RWPE2 (cell line): ENCODE data around the gene PID1.
A peak's percentile ranks its signal among the peaks of the same experiment; 100 is the strongest.

Experiments used
- ATAC-seq: fragments of 200-7000 bp; cut with Tn5 transposase; 3 replicates; pipeline ENCODE4 v1.9.1; 2021; ENCODE audit warnings: low read depth
- DNase-seq: peaks from one replicate; pipeline ENCODE4 v3.0.0-alpha.2; 2020; ENCODE audit warnings: low spot score
- H3K27ac ChIP-seq: fragments of 450-650 bp; 2 replicates; pipeline ENCODE4 v1.5.1; 2017; ENCODE audit warnings: mild to moderate bottlenecking; ENCODE audit not compliant: poor library complexity, severe bottlenecking
- H3K27me3 ChIP-seq: fragments of 250-450 bp; sonication (Bioruptor Pico); 2 replicates; pipeline ENCODE4 v1.5.1; 2021; ENCODE audit warnings: mild to moderate bottlenecking, moderate library complexity; ENCODE audit not compliant: insufficient read depth, poor library complexity, severe bottlenecking
- H3K36me3 ChIP-seq: fragments of 250-450 bp; sonication (Bioruptor Pico); 2 replicates; pipeline ENCODE4 v1.5.1; 2020; ENCODE audit warnings: low read depth, mild to moderate bottlenecking, moderate library complexity
- H3K4me1 ChIP-seq: fragments of 250-450 bp; sonication (Bioruptor Pico); 2 replicates; pipeline ENCODE4 v1.5.1; 2021; ENCODE audit warnings: mild to moderate bottlenecking, moderate library complexity; ENCODE audit not compliant: insufficient read depth, poor library complexity, severe bottlenecking
- H3K4me3 ChIP-seq: fragments of 250-450 bp; sonication (Bioruptor Pico); 2 replicates; pipeline ENCODE4 v1.5.1; 2021; ENCODE audit warnings: mild to moderate bottlenecking, moderate library complexity; ENCODE audit not compliant: severe bottlenecking
- H3K9me3 ChIP-seq: fragments of 250-450 bp; sonication (Bioruptor Pico); 2 replicates; pipeline ENCODE4 v1.5.1; 2021; ENCODE audit warnings: mild to moderate bottlenecking, moderate library complexity; ENCODE audit not compliant: severe bottlenecking
- TF ChIP-seq, protein P1 (sequence below): fragments of 450-650 bp; IDR thresholded peaks from one replicate; pipeline ENCODE4 v1.5.1; 2017; ENCODE audit warnings: mild to moderate bottlenecking, moderate library complexity; ENCODE audit not compliant: poor library complexity, severe bottlenecking

PID1 gene

GRCh38 chr2:229150317-229150716, 120.8 kb downstream of the PID1 start:
- TF ChIP-seq, protein P1, sequence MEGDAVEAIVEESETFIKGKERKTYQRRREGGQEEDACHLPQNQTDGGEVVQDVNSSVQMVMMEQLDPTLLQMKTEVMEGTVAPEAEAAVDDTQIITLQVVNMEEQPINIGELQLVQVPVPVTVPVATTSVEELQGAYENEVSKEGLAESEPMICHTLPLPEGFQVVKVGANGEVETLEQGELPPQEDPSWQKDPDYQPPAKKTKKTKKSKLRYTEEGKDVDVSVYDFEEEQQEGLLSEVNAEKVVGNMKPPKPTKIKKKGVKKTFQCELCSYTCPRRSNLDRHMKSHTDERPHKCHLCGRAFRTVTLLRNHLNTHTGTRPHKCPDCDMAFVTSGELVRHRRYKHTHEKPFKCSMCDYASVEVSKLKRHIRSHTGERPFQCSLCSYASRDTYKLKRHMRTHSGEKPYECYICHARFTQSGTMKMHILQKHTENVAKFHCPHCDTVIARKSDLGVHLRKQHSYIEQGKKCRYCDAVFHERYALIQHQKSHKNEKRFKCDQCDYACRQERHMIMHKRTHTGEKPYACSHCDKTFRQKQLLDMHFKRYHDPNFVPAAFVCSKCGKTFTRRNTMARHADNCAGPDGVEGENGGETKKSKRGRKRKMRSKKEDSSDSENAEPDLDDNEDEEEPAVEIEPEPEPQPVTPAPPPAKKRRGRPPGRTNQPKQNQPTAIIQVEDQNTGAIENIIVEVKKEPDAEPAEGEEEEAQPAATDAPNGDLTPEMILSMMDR, result no peak
- Histone ChIP-seq H3K27me3 (no peaks in the 10 kb centered on the region), H3K4me1 (no peaks in the 10 kb centered on the region), H3K4me3 (no peak overlapping the region), H3K27ac (no peak overlapping the region), H3K9me3 (peaks cover 2% of the 10 kb centered on the region), H3K36me3 (no peaks in the 10 kb centered on the region)
- DNase-seq, result no peak
- ATAC-seq, result no peak

- H3K27ac ChIP-seq, result peak overlapping the region; percentile 50
- no peaks in the 10 kb centered on the region for H3K27me3 ChIP-seq
- H3K4me1 ChIP-seq, result peaks cover 10% of the 10 kb centered on the region
- H3K9me3 ChIP-seq, result peaks cover 2% of the 10 kb centered on the region
- TF ChIP-seq, protein P1, result no peak
- H3K36me3 ChIP-seq, result no peaks in the 10 kb centered on the region
- no peak for DNase-seq
- ATAC-seq, result peak; percentile 91
- H3K4me3 ChIP-seq, result no peak overlapping the region
These were observed 129.6 kb downstream of the PID1 start for GRCh38 chr2:229141424-229142025.

- ATAC-seq, result no peak
- TF ChIP-seq, protein P1, result no peak
- Histone ChIP-seq H3K27ac (no peak overlapping the region), H3K36me3 (0 out of 2 replicates have a peak, but pooled peaks cover under 1% of the 10 kb centered on the region), H3K4me3 (no peak overlapping the region), H3K9me3 (no peaks in the 10 kb centered on the region), H3K27me3 (no peaks in the 10 kb centered on the region), H3K4me1 (peaks cover 10% of the 10 kb centered on the region)
- DNase-seq, result no peak
These were observed 133.4 kb downstream of the PID1 start for GRCh38 chr2:229137639-229138038.

DNA sequence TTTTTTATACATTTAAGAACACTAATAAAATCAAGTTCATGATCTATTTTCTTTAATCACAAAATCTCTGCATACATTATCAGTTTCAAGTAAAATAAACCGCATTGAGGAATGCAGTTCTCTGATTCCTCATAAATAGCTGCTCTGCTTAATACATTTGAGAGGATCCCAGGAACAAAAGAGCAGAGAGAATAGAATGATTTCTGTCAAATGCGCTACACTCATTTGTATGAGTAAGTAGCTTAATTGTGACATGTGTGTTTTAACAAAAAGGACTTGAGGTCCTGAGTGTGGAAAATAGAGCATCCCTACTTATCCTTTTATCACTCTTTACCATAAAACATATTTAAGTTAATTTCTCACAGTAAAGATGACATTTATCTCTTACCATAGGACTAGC, 134.0 kb downstream of the PID1 start:
- DNase-seq (no peak), ATAC-seq (no peak)
- Histone ChIP-seq H3K27ac (no peak overlapping the region), H3K36me3 (0 out of 2 replicates have a peak, but pooled peaks cover 3% of the 10 kb centered on the region), H3K27me3 (no peaks in the 10 kb centered on the region), H3K4me3 (no peak overlapping the region), H3K9me3 (no peaks in the 10 kb centered on the region), H3K4me1 (peaks cover 9% of the 10 kb centered on the region)
- TF ChIP-seq, protein P1, result no peak

DNA sequence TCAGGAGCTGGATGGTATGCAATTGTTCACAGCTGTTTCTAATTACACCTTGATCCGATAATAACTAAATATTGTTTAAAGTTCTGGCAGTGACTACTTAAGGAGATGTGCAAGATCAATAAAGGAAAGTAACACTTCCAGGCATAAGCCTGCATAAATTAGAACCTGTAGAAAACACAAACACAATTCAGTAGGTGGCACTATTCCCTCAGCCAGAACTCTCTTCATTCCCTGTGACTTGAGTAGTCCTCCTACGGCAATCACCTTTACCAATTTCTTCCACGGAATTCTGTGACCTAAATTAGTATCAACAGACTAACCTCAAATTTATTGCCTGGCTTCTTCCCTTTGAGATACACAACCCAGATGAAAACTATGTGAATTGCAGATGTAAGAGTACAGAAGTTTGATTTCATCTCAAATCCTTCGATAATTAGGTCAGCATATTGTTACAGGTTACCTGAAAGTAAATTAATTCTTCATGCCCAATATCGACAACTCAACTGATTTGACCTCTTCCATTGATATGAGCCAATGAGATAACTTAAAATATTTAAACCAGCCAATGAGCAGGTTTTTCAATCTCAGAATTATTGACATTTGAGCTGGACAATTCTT, 137.8 kb downstream of the PID1 start:
- Histone ChIP-seq H3K27me3 (no peaks in the 10 kb centered on the region), H3K27ac (no peak overlapping the region)
- TF ChIP-seq, protein P1, result peak; percentile 82

More for the DNA sequence above, 137.8 kb downstream of the PID1 start:
- H3K4me1 ChIP-seq, result peaks cover 7% of the 10 kb centered on the region
- H3K4me3 ChIP-seq, result no peak overlapping the region
- H3K36me3 ChIP-seq, result 0 out of 2 replicates have a peak, but pooled peaks cover 3% of the 10 kb centered on the region
- DNase-seq, result no peak
- ATAC-seq, result peak; percentile 78
- H3K9me3 ChIP-seq, result no peaks in the 10 kb centered on the region
